Gastroesophageal sphincter (tissue), 3 donors: ENCODE results near the gene ARPP21.

Source experiments
- CTCF ChIP-seq, 4 experiments: fragments of 200-600 bp in 2 of 4; fragments of 450-650 bp in 2 of 4; sonication (generic) in 1 of 4; IDR thresholded peaks; one replicate each; pipeline ENCODE4 v1.5.1; 2017 to 2019; ENCODE audit warnings: antibody characterized with exemption in 4 of 4, mild to moderate bottlenecking in 2 of 4, moderate library complexity in 2 of 4
- EP300 ChIP-seq: sonication (generic); formaldehyde crosslinking; IDR thresholded peaks from one replicate; pipeline ENCODE4 v1.6.1; 2017; ENCODE audit warnings: antibody characterized with exemption, mild to moderate bottlenecking

GRCh38 chr3:35648347-35648746 is 9.0 kb downstream of the ARPP21 start:
- TF ChIP-seq CTCF (IDR thresholded peaks at IDR 0.05) (no peak), EP300 (no peak)
